AG04449 (cell line): ENCODE data around the gene ATOSB.

Experiments
- CTCF ChIA-PET: fragments of 350-600 bp; formaldehyde crosslinking; extraction: SDS; loops from one replicate; lab custom pipeline; 2021; ENCODE audit warnings: antibody characterized with exemption; lab: Yijun Ruan, JAX
- POLR2A ChIA-PET: fragments of 400-600, 350-600 bp; formaldehyde crosslinking; extraction: SDS; loops from one replicate; lab custom pipeline; 2020; ENCODE audit warnings: antibody characterized with exemption, inconsistent platforms; lab: Yijun Ruan, JAX
- DNase-seq: peaks from one replicate; pipeline ENCODE4 v3.0.0-alpha.2; 2010; ENCODE audit warnings: low read depth, low spot score
- H3K4me3 ChIP-seq: 2 replicates; pipeline ENCODE4 v1.5.1; 2011; ENCODE audit warnings: low read depth, mild to moderate bottlenecking, control low read depth, low read length
- CTCF ChIP-seq: IDR thresholded peaks from one replicate; pipeline ENCODE4 v1.5.1; 2011; ENCODE audit warnings: mild to moderate bottlenecking, moderate library complexity, low read length, control low read depth, inconsistent platforms; ENCODE audit not compliant: insufficient read depth; ENCODE audit errors: missing control alignments

Gene ATOSB

GRCh38 chr9:35114113-35114839, 1.4 kb downstream of the ATOSB start:
- CTCF ChIA-PET: interaction anchor here (1.2 to 15.9 kb wide), 11 partner anchors 9 to 440 kb away, joined by 3 to 181 read pairs (median 9); partner anchors contain the start of genes PIGO, RUSC2 and STOML2
- no peak for TF ChIP-seq CTCF
- POLR2A ChIA-PET: interaction anchor here (0.5 to 1.7 kb wide), 8 partner anchors 11 to 375 kb away, joined by 3 to 12 read pairs (median 4); partner anchors contain the start of genes FANCG, RUSC2, STOML2 and UNC13B
- peak overlapping the region; percentile 99 for H3K4me3 ChIP-seq
- DNase-seq: peak; percentile 83

- ChIA-PET CTCF (interaction anchor here (0.8 to 15.9 kb wide), 7 partner anchors 9 to 366 kb away, joined by 3 to 162 read pairs (median 4); partner anchors contain the start of genes PIGO and STOML2), POLR2A (interaction anchor here (0.8 to 2.5 kb wide), 4 partner anchors 9 to 41 kb away, joined by 3 to 13 read pairs (median 5); partner anchors contain the start of genes FANCG, STOML2 and VCP)
- no peak for DNase-seq
- no peak for TF ChIP-seq CTCF
- peak overlapping the region; percentile 52 for H3K4me3 ChIP-seq
Measured at GRCh38 chr9:35112257-35113020, 3.2 kb downstream of the ATOSB start.

GRCh38 chr9:35111001-35111933, 4.4 kb downstream of the ATOSB start:
- DNase-seq: peak; percentile 90
- peak overlapping the region; percentile 88 for H3K4me3 ChIP-seq
- POLR2A ChIA-PET: interaction anchor here (0.8 to 2.5 kb wide), 5 partner anchors 8 to 40 kb away, joined by 3 to 13 read pairs (median 4); partner anchors contain the start of genes FANCG, STOML2 and VCP
- CTCF ChIA-PET: interaction anchor here (0.8 to 15.9 kb wide), 8 partner anchors 8 to 367 kb away, joined by 3 to 162 read pairs (median 4); partner anchors contain the start of genes DNAJB5, PIGO and STOML2
- no peak for TF ChIP-seq CTCF

- TF ChIP-seq CTCF: no peak
- ChIA-PET CTCF (interaction anchor here (1.1 to 15.9 kb wide), 5 partner anchors 14 to 371 kb away, joined by 3 to 162 read pairs (median 4); partner anchors contain the start of genes DNAJB5 and PIGO), POLR2A (interaction anchor here (0.9 to 2.5 kb wide), 2 partner anchors 14 to 39 kb away, joined by 3 to 6 read pairs; no protein-coding TSS in a partner anchor)
- no peak for DNase-seq
- H3K4me3 ChIP-seq: peak overlapping the region; percentile 88
Measured at GRCh38 chr9:35110327-35110761, 5.3 kb downstream of the ATOSB start.

GRCh38 chr9:35108946-35109575, 6.6 kb downstream of the ATOSB start:
- POLR2A ChIA-PET: no interaction called here
- no peak for TF ChIP-seq CTCF
- DNase-seq: no peak
- CTCF ChIA-PET: interaction anchor here (1.5 to 15.9 kb wide), 2 partner anchors 13 to 209 kb away, joined by 4 to 162 read pairs; partner anchors contain the start of gene PIGO
- H3K4me3 ChIP-seq: no peak overlapping the region
